ENCODE data around the gene SLIT3. TPM values are rescaled to one million over a fixed set of nuclear protein-coding genes. Genes with fewer than 3 reads are reported as not detected.

Gene SLIT3
- polyA plus RNA-seq, 3 donors = 49.7 to 63.8 (median 49.7) TPM

DNA sequence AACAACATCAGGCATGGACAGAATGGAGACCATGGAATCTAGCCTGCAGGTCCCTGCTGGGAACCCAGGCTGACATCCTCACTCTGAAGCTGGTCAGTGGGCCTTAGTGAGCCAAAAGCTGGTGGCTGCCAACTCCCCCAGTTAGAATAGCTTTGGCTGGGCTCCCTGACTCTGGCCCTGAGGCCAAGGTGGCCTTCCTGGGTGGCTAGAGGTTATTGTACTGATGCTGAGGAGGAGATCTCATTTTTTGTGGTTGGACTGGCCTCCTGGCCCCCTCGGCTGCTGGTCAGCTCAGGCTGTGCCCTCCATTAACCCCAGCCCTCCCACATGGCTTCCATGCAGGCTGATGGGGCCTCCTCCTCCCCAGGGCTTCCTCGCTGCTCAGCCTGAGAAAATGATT lies 620.5 kb downstream of the SLIT3 start:
- no peak for DNase-seq (ENCODE audit: extremely low read depth in 1 of 11, low read depth in 9 of 11, low spot score in 4 of 11)

GRCh38 chr5:168679515-168679920 lies 621.4 kb downstream of the SLIT3 start:
- peak; percentile 56 to 80 (median 73) for DNase-seq (ENCODE audit: extremely low read depth in 1 of 11, low read depth in 9 of 11, low spot score in 4 of 11)

DNA sequence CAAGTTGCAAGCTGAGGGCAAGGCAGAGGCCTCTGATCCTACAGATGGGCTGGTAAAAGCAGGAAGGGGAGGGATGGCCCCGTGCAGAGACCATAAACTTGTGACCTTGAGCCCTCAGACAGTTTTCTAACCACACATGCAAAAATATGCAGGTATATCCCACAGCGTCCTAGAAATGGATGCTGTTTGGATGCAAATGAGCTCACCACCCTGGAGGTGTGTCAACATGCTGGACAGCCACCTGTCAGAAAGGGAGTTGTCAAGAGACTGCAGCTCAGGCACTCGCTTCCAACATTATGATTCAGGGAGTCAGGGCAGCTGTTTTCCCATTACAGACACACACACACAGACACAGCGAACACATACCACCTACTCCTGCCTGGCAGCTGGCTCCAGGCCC lies 624.4 kb downstream of the SLIT3 start:
- DNase-seq (ENCODE audit: extremely low read depth in 1 of 11, low read depth in 9 of 11, low spot score in 4 of 11) = no peak

DNA sequence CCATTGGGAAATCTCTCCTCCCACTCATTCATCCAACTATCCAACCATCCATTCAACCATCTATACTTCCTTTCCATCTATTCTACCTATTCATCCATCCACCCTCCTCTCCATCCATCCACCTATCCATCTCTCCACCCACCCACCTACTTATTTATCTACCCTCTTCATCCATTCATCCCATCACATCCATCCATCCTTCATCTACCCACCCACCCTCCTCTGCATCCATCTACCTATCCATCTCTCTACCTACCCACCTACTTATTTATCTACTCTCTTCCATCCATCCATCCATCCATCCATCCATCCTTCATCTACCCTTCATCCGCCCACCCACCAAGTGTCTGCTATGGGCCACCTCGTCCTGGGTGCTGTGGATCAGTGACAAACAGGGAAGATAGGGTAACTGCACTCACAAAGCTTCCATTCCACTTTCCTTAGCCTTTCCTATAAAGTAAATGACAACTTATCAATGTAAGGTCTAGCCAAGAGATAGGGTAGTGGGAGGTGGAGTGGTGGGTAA lies 625.0 kb downstream of the SLIT3 start:
- DNase-seq (ENCODE audit: extremely low read depth in 1 of 11, low read depth in 9 of 11, low spot score in 4 of 11) = no peak

DNA sequence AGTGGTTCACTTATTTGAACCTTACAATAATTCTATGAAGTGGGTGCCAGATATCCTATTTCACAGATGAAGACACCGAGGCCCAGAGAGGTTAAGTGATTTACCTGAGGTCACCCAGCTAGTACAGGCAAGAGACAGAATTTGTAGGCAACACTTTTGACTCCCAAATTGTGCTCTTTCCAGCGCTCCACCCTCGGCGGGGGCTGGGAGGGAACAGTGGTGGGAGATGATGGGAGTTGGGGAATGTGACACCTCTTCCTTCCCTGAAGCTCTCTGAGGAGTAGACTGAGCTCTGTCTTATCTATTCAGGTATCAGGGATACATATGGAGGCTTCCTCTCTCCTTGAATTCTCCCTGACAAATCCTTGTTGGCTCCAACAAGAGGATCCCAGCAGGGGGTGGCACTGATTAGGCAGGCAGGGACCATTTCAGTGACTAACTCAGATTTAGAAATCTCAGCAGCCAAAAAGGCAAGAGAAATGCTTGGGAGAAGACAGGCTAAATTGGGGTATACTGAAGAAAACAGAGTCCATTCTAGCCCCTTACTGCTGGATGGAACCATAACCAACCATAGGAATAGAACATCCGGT lies 626.0 kb downstream of the SLIT3 start:
- DNase-seq (ENCODE audit: extremely low read depth in 1 of 11, low read depth in 9 of 11, low spot score in 4 of 11) = no peak

DNA sequence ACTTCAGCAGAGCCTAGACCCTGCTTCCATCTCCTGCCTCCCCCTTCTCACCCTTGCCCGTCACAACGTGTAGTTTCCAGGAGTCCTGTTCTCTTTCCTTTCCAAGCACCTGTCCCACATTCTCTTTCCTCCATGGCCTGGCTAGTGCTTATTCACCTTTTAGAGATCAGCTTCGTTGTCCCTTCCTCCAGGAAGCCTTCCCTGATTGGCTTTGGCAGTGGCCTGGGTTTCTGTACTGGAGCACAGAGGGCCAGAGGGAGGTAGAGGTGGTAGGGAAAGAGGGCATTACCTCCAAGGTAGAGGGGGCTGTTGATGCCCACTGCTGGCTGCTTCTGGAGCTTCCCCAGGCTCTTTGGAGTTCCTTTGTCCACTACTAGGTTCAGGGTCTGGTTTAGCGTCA lies 628.1 kb downstream of the SLIT3 start:
- no peak for DNase-seq (ENCODE audit: extremely low read depth in 1 of 11, low read depth in 9 of 11, low spot score in 4 of 11)

DNA sequence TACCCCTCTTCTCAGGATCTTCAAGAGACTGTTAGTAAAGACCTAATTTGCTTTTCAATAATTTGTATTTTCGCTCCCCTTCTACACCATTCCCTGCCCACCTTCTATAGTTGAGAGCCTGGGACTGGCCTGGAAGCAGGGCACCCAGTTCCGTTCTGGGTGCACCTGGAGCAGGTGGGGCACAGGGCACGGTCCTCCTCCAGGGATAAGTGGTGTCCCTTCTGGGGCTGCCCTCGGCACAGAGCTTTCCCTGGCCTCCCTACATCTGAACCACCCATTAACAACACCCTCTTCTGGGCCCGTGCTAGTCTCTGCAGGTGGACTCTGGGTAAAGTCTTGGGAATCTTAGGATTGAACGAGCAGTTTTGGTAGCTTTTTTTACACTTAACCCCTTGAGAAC lies 628.9 kb downstream of the SLIT3 start:
- DNase-seq (ENCODE audit: extremely low read depth in 1 of 11, low read depth in 9 of 11, low spot score in 4 of 11) = no peak

DNA sequence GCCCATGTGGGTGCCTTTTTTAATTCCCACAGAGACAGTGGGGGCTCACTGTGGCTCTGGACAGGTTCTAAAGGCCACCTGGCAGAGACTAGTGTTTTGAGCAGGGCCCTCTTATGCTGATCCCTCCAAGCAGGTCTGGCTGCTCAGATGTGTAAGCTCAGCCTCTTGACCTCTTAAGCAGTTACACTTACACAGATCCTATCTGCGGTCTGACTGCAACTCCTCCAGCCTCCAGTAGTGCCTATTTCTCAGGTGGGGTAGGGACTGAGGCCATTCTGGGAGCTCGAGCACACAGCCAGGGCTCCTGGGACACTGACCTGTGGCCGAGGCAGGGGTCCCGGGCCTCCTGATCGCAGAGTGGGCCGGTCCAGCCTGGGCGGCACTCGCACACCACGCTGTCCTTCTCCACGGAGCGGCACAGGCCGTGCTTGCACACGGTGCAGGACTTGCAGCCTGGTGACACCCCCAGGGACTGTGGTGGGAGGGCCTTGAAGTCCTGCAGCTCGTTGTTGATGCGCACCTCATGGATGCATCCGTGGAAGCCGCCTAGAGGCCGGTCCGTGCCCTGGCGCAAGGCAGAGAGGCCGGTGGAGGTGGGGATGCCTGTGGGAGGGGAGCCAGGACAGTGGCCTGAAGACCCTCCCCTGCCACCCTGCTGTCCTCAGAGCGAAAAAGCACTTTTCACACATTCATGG lies 629.9 kb downstream of the SLIT3 start:
- DNase-seq (ENCODE audit: extremely low read depth in 1 of 11, low read depth in 9 of 11, low spot score in 4 of 11) = no peak

- DNase-seq (ENCODE audit: extremely low read depth in 1 of 11, low read depth in 9 of 11, low spot score in 4 of 11) = no peak
These were observed 631.1 kb downstream of the SLIT3 start for GRCh38 chr5:168669668-168670378.

DNA sequence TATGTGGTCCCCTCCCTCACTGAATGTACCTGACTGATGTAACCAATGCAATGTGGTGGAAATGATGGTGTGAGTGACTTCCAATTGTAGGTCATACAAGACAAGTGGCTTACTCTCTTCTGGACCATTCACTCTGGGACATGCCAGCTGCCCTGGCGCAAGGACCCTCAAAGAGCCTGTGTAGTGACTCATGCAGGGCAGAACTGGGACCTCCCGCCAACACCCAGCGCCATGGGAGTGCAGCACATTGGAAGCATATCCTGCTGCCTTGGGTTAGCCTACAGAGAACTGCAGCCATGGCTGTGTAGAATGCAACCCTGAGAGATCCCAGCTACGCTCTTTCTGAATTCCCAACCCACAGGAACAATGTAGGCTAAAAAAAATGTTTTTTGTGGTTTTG lies 631.8 kb downstream of the SLIT3 start:
- no peak for DNase-seq (ENCODE audit: extremely low read depth in 1 of 11, low read depth in 9 of 11, low spot score in 4 of 11)

GRCh38 chr5:168668078-168668477 lies 632.9 kb downstream of the SLIT3 start:
- DNase-seq (ENCODE audit: extremely low read depth in 1 of 11, low read depth in 9 of 11, low spot score in 4 of 11) = no peak

- no peak for DNase-seq (ENCODE audit: extremely low read depth in 1 of 11, low read depth in 9 of 11, low spot score in 4 of 11)
These were observed 633.6 kb downstream of the SLIT3 start for GRCh38 chr5:168667301-168667840.

DNA sequence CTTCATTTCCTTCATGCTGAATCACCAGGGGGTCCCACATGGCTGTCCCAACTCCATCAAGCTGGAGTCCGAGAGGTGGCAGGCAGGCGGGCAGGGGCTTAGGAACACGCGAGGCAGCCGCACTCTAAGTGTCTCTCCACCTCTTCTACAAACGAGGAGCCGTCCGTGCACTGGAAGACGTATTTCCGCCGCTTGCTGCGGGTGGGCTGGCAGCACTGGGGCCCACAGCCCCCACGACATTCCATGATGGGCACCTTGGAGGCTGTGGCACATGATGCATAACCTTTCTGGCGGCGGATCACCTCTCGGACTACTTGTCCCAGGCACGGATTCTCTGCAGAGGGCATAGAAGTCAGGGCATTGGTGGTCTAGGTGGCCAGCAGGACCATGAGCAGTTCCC lies 634.6 kb downstream of the SLIT3 start:
- DNase-seq (ENCODE audit: extremely low read depth in 1 of 11, low read depth in 9 of 11, low spot score in 4 of 11) = no peak

DNA sequence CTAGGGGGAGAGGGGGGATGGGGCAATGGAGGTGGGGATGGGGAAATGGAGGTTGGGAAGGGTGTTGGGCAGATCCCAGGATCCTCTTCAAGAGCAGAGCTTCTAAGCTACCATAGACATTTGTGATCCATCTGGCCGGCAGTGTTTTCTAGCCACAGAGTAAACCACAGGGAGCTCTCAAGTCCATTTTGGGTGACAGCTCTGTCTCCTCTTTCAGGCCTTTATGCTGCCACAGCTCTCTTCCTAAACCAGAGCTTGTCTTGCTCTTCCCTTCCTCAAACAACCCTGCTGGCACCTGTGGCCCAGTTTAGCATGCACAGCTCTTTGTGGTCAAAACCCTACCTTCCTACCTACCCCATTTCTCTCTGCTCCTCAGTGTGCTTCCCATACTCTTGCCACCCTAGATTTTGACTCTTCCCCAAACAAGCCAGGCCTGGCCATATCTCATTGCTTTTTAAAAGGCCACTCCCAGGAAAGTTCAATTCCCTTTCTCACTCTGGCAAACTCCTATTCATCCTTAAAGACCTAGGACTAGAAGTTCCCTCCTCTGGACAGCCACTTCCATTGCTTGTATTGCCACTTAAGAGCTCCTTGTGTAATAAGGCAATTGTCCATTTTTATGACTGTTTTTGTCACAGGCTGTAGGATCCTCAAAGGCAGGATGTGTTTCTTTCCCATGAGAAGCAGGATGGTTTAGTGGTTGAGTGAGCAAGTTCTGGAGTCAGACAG lies 637.5 kb downstream of the SLIT3 start:
- no peak for DNase-seq (ENCODE audit: extremely low read depth in 1 of 11, low read depth in 9 of 11, low spot score in 4 of 11)

DNA sequence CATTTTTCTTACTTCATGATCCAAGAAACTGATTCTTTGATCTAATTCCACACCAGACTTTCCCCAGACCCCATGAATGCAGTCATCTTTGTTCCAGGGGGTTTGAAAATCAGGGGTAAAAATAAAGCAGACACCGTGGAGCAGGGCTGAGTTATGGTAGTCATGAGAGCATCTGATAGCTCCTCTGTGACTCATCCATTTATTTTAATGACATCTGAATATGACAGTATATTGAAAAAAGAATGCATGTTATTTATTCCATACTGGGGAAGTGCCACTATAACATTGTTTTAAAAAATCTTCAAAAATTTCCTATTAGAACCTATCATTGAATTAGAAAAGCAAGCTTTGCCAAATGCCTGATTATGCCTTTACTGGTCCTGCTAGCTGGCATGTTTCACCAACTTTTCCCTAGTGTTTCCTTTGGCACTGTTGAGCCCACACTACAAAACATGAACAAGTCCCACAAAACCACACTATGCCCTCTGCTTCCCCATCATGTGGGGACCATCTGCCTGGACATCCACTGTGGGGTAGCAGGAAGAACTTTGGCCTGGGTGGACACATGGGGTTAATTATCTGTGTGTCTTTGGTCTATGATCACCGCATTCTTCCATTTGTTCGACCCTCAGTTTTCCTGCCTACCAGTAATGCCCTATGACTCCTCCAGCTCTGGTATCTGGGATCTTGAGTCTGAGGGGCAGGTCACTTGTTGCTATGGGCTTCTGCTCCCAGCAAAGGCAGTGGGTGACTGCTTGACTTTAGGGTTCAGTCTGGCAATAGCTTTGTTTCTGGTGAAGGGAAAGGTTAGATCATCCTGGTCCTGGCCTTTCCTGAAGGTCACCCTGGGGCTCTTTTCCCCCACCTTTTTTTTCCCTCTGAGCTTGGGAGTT lies 639.1 kb downstream of the SLIT3 start:
- DNase-seq (ENCODE audit: extremely low read depth in 1 of 11, low read depth in 9 of 11, low spot score in 4 of 11) = no peak

DNA sequence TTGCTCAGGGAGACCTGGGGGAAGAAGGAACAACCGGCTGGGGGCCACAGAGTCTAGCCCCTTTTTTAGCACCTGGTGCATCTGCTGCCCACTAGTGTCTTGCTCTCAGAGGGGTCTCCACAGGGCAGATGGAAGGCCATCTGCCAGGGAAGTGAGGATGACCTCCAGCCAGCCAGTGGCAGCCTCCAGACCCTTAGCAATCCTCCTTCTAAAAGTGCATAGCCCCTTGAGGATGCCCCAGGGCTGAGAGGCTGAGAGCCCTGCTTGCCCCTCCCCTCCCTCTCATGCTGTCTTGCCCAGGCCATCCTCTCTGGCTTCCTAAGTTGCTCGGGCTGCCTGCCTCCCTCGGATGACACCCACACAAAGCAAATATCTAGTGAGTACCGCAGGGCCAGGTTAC lies 640.2 kb downstream of the SLIT3 start:
- no peak for DNase-seq (ENCODE audit: extremely low read depth in 1 of 11, low read depth in 9 of 11, low spot score in 4 of 11)

- no peak for DNase-seq (ENCODE audit: extremely low read depth in 1 of 11, low read depth in 9 of 11, low spot score in 4 of 11)
These were observed 641.6 kb downstream of the SLIT3 start for GRCh38 chr5:168659286-168659847.

GRCh38 chr5:168658394-168658793 lies 642.5 kb downstream of the SLIT3 start:
- DNase-seq (ENCODE audit: extremely low read depth in 1 of 11, low read depth in 9 of 11, low spot score in 4 of 11) = no peak
